Fibroblast of the aortic adventitia (primary cell): ENCODE results near the gene MZF1. TPM values are rescaled to one million over a fixed set of nuclear protein-coding genes. Genes with fewer than 3 reads are reported as not detected.

Experiments
- DNase-seq: peaks from one replicate; pipeline ENCODE4 v3.0.0-alpha.2; 2010; ENCODE audit warnings: low read depth
- H3K4me3 ChIP-seq: 2 replicates; pipeline ENCODE4 v1.5.1; 2011; ENCODE audit warnings: low read depth, mild to moderate bottlenecking, control low read depth, low read length, moderate library complexity
- total RNA-seq: library from RNA; depleted of rRNA; stranded (reverse); fragments of >200 nt; gene quantifications from 2 replicates; pipeline ENCODE4 v1.2.3, GENCODE V29; 2012; ENCODE audit warnings: low replicate concordance
- TF ChIP-seq, protein P1 (sequence below): IDR thresholded peaks from 2 replicates; pipeline ENCODE4 v1.5.1; 2011; ENCODE audit warnings: mild to moderate bottlenecking, low read length, control low read depth, inconsistent platforms; ENCODE audit not compliant: insufficient read depth

The MZF1 gene
- total RNA-seq, 1 donor, result 15.5 TPM

GRCh38 chr19:58560921-58561320, 12.2 kb downstream of the MZF1 start:
- no peak for DNase-seq
- TF ChIP-seq, protein P1, sequence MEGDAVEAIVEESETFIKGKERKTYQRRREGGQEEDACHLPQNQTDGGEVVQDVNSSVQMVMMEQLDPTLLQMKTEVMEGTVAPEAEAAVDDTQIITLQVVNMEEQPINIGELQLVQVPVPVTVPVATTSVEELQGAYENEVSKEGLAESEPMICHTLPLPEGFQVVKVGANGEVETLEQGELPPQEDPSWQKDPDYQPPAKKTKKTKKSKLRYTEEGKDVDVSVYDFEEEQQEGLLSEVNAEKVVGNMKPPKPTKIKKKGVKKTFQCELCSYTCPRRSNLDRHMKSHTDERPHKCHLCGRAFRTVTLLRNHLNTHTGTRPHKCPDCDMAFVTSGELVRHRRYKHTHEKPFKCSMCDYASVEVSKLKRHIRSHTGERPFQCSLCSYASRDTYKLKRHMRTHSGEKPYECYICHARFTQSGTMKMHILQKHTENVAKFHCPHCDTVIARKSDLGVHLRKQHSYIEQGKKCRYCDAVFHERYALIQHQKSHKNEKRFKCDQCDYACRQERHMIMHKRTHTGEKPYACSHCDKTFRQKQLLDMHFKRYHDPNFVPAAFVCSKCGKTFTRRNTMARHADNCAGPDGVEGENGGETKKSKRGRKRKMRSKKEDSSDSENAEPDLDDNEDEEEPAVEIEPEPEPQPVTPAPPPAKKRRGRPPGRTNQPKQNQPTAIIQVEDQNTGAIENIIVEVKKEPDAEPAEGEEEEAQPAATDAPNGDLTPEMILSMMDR, result no peak
- H3K4me3 ChIP-seq, result no peak overlapping the region

GRCh38 chr19:58560007-58560887, 12.9 kb downstream of the MZF1 start:
- H3K4me3 ChIP-seq, result peak overlapping the region; percentile 75
- no peak for DNase-seq
- TF ChIP-seq, protein P1, result no peak

- peak; percentile 90 for DNase-seq
- peak overlapping the region; percentile 75 for H3K4me3 ChIP-seq
- TF ChIP-seq, protein P1, result no peak
Measured at GRCh38 chr19:58559275-58560006, 13.7 kb downstream of the MZF1 start.

- TF ChIP-seq, protein P1, result no peak
- DNase-seq, result peak; percentile 99
Measured at GRCh38 chr19:58558623-58559274, 14.4 kb downstream of the MZF1 start.

GRCh38 chr19:58558066-58558622, 15.0 kb downstream of the MZF1 start, which contains the start of gene UBE2M:
Gene UBE2M (minus strand): TSS chr19:58558611. CDS start chr19:58558381, 230 bp downstream.
- peak; percentile 33 for DNase-seq
- peak within 1 kb of the TSS; percentile 92 for H3K4me3 ChIP-seq
- TF ChIP-seq, protein P1, result no peak

More at GRCh38 chr19:58558623-58559274, 14.4 kb downstream of the MZF1 start:
- peak overlapping the region; percentile 92 for H3K4me3 ChIP-seq
